ENCODE results near the gene FAM193A.
"Not testable (repeated sequence)": the region's sequence is repeated elsewhere in the genome, so short reads cannot be mapped to it uniquely, and the experiment has no call there.

Gene FAM193A

DNA sequence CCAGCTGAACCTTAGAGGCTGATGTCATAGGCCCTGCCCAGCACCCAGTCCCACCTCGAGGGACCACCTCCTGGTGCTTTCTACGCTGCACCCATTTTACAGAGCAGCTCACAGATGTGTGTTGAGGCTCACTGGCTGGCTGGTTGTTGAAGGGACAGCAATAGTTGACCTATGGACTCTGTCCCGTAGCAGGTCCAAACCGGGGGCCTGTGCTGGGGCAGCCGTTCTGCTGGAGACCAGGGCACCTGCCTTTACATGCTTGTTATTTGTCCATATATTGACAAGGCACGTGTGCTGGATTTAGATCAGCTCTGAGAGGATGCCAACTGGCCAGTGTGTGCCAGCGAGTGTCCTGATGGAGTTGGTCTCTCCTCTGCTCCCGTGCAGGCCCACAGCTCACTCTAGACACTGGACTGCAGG, 161.6 kb downstream of the FAM193A start:
- no peak for DNase-seq

DNA sequence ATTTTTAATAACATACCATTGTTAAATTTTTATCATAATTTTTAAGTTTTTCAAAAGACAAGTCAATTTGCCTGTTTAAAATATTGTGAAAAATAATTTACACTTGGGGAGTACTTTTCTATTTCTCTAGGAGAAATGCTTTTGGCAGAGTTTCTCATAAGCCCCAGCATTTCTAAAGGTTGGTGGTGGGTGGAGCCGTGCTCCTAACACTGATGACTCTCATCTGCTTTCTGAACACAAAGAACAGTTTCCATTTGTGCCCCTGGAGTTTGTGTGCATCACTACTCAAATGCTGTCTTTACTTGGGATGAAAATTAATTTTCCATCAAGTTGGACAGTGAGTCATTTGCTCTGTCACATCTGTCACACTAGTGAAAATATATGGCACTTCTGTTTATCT, 162.1 kb downstream of the FAM193A start:
- no peak for DNase-seq

DNA sequence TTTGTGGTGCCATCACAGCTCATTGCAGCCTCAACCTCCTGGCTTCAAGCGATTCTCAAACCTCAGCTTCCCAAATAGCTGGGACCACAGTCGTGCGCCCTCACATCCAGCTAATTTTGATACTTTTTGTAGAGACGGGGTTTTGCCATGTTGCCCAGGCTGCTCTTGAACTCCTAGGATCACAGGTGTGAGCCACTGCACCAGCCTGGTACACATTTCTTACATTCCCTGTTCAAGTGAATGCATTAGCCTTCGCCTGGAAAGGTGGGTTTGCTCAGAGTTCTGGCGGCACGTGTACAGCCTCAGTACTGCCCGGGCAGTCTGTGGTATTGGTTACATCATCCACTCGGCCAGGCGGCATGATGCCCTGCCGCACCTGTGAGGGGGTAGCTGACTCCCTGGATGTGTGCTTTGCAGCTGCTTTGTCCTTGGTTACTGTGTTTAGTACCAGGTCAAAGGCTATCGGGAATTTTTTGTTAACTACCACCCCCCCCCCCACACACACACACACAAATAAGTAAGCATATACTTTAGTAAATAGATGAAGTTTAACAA, 162.6 kb downstream of the FAM193A start:
- DNase-seq: no peak

DNA sequence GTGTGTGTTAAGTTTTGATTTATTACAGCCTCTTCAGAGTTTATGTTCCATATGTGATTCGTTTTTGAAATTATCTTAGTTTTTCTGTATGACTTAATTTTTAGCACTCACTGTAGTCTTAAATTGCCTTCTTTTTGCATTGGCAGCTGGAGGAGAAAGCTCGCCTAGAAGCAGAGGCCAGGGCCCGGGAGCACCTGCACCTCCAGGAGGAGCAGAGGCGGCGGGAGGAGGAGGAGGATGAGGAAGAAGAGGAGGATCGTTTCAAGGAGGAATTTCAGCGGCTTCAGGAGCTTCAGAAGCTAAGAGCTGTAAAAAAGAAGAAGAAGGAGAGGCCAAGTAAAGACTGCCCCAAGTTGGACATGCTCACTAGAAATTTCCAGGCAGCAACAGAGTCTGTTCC, 163.1 kb downstream of the FAM193A start:
- DNase-seq: no peak

DNA sequence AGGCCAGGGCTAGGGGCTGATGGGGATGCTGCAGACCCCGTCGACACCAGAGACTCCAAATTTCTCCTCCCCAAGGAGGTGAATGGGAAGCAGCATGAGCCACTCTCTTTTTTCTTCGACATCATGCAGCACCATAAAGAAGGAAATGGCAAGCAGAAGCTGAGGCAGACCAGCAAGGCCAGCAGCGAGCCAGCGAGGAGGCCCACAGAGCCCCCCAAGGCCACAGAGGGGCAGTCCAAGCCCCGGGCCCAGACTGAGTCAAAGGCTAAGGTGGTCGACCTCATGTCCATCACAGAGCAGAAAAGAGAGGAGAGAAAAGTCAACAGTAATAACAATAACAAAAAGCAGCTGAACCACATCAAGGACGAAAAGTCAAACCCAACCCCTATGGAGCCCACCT, 163.6 kb downstream of the FAM193A start:
- DNase-seq: no peak

DNA sequence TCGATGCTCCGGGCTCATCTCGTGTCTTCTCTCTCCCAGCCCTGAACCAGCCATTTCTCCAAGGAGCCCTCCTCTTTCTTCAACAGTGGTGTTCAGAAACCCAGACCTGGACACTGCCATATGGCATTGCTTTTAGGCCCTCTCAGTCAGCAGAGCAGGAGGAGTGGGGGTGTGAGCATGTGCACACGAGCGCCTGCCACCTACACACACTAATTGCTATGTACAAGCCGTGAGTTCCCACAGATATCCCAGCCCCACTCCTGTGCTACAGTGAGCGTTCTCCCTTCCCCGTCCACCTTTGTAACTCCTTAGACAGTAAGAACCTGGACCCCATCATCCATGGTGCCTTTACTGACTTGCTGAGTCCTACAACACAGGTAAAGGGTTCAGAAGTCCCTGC, 165.9 kb downstream of the FAM193A start:
- DNase-seq: no peak

DNA sequence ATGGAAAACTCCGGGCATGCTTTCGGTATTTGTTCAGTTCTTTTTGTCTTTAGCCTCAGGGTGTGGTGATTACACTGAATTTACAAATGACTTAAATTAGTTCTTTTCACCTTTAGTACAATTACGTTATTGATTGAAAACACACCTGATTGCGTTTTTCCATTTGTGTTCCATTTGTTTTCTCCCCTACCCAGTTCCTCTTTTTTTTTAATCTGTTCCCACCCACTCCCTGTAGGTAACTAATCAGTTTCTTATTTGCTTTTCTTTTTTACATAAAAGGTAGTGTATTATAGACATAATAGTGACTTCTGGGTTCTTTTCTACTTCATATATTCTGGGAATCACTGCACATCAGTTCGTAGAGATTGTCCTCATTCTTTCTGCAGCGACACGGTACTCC, 166.3 kb downstream of the FAM193A start:
- no peak for DNase-seq

DNA sequence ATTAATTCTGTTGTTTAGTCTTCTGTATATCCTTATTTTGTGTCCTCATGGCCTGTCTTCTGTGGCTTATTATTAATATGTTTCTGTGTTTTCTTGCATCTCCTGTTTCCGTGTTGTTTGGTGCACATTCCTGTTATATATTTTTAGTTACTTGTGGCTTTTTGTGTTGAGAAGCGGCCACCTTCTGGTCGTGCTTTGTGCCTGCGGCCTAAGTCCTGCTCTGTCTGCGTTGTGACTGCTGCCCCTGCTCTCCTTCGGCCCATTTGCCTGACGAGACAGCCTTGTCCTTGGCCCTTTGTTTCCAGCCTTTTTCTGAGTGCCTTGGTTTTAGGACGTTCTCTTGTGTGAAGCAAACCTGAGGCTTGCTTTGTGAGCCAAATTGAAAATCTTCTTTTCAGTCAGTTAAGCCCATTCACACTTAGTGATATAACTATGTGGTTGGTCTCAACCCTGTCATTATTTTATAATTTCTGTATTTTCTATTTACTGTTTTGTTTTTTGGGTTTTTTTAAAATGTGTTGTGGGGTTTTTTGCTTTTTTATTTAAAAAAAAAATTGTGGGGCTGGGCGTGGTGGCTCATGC, 175.9 kb downstream of the FAM193A start:
- no peak for DNase-seq

DNA sequence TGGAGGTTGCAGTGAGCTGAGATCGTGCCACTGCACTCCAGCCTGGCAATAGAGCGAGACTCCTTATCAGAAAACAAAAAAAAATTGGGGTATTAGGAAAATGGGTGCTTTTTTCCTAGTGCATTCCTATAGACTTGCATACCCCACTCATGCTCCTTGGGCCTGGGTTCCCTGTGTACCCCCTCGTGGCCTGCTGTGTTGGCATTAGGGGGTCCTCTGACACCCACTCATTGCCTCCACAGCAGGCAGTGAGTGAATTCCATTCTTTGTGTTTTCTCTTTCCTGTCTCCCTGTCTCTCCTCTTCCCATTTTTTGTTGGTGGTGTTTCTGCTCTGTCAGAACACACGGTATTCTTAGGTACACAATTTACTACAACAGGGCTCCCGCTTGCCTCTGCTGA, 176.9 kb downstream of the FAM193A start:
- DNase-seq: no peak

DNA sequence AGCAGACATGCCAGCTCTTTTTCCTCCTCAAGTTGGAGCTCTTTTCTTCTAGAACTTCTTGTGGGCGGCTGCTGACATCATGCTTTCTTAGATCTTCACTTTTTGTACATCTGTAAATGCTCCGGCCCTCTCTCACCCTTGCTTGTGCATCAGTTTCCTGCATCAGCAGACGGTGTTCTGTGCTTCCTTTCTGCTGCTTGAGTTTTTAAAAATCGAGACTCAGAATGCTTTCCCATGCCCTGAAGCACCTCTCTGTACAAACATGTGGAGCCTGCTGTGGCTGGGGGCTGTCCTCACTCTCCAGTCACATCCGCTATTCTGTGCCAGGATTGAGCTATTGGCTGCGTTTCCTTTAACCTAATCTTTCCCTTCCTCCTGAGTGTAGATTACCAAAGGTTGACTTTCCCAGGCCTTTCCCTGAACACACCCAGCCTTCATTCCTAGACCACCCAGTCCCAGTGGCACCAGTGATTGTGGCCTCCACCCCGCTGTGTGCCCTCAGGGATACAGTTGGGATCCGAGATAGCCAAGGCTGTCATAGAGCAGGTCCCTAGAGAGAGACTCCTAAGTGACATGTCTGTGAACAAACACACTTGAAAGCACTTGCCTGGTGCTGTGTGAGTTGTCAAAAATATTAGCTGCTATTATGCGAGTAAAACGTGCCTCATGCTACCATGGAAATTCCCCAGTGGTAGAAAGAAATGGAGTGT, 177.8 kb downstream of the FAM193A start:
- DNase-seq: no peak

DNA sequence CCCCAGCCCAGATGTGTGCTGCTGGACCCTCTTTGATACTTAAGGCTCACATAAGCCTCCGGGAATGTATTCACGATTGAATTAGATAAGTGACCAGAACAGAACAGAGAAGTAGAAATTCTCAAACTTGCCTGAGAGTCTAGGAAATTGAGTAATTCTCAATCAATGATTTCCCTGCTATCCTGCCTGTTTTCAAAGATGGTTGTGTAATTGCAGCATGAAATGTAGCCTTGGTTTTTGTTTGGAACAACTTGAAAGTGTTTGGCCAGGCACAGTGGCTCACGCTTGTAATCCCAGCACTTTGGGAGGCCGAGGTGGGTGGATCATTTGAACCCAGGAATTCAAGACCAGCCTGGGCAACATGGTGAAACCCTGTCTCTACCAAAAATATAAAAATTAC, 178.5 kb downstream of the FAM193A start:
- DNase-seq: no peak

DNA sequence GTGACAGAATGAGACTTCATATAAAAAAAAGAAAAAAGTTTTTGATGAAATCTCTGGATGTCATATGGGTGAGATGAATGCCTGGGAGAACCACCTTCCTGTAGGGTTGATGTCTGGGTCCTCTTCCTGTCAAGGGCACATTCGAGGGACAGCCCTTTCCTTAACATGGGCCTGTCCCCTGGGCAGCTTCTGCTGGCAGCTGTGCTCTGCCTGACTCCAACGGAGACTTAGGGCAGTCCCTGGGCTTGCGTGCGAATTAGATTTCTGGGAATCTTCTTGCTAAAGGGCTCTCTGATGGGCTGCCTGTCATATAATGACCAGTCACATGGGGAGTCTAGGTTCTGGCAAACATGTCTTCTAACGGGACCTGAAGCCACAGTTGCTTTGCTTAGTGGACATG, 179.0 kb downstream of the FAM193A start:
- no peak for DNase-seq

DNA sequence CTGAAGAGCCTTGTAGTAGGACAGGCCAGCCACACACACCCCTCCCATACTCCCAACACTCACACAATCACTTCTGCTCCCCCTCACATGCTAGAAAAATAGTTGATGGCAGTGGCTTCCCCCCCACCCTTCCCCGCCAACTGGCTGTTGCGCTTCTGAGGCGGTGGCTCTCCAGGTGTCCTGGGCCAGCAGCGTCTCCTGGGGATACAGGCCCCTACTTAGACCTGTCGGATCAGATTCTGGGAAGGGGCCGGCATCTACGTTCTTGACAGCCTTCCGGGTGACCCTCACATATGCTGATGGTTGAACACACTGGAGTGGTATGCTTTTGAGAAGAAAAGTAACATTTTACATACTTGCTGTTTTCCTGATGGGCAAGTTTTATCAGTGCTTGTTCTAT, 179.8 kb downstream of the FAM193A start:
- no peak for DNase-seq

DNA sequence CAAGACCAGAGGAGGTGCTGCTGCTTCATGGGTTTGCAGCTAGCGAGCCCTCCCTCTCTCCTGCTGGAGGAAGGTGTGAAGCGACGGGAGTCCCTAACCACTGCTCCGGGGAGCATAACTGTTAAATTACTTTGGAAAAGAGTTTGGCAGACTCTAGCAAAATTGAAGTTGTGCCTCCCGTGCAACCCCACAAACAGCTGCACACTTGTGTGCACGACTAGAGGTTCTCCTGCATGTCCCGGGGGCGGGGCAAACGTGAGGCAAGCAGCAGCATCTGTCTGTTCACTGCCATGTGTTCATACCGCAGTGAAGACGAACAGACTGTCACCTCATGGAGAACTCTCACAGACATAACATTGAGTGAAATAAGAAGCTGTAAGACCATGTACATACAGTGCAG, 185.1 kb downstream of the FAM193A start:
- DNase-seq: no peak

DNA sequence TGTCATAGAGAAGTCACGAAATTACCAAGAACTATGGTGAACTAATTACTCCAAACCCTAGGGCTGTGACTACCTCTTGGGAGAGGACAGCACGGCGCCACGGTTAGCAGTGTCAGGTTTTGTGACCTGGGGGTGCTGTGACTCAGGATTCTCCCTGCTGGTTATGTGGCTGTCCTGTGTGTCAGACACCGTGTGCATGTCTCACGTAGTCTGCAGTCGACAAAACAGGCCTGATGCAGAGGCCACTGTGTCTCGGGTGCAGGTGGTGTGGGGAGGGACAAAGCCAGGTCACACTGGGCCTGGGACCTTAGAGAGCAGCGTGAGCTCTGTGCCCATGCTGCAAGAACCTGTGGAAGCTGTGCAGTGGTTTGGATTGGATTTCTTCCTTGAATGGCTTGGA, 185.6 kb downstream of the FAM193A start:
- no peak for DNase-seq

DNA sequence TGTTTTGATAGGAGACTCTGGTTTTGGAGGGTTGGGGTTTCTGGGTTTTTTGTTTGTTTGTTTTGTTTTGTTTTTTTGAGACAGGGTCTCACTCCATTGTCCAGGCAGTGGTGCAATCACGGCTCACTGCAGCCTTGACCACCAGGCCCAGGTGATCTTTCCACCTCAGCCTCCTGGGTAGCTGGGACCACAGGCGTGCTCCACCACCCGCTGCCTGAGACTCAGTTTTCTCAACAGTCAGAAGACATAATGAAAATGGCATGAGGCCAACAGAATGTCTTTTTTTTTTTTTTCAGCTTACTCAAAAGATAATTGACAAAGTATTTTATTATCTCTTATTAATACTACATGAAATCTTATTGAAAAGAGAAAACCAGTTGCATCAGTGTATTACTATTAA, 187.3 kb downstream of the FAM193A start:
- no peak for DNase-seq

DNA sequence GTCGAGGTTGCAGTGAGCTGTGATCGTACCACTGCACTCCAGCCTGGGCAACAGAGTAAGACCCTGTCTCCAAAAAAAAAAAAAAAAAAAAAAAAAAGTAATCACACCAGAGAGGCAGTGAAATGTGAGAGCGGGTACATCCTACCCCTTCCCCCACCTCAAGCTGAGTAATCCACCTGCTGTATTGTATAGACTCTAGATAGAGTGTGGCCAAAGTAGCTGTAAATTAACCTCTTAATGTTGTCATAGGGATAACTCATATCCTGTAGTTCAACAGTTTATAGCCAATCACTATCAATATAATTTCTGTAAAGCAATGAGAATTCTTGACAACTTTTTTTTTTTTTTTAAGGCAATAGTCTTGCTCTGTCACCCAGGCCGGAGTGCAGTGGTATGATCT, 188.9 kb downstream of the FAM193A start:
- no peak for DNase-seq

DNA sequence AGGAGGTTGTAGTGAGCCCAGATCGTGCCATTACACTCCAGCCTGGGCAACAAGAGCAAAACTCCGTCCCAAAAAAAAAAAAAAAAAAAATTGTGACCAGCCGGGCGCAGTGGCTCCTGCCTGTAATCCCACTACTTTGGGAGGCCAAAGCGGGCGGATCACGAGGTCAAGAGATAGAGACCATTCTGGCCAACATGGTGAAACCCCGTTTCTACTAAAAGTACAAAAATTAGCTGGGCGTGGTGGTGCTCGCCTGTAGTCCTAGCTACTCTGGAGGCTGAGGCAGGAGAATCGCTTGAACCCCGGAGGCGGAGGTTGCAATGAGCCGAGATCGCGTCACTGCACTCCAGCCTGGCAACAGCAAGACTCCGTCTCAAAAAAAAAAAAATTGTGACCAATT, 190.4 kb downstream of the FAM193A start:
- not testable (repeated sequence) for DNase-seq

DNA sequence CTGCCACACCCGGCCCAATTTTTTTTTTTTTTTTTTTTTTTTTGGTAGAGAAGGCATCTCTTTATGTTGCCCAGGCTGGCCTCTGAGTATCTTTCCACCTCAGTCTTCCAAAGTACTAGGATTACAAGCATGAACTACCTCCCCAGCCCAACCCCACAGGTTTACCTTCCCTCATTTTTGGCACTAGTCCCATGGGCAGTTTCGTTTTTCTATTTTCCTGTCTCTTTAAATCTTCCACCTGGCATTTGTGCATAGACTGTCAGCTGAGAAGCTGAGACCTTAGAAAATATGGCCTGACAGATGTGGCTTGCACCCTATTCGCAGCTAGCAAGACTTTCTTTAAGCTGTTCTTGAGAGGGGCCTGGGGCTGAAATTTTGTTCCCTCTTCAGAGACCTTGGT, 191.8 kb downstream of the FAM193A start:
- DNase-seq: no peak

DNA sequence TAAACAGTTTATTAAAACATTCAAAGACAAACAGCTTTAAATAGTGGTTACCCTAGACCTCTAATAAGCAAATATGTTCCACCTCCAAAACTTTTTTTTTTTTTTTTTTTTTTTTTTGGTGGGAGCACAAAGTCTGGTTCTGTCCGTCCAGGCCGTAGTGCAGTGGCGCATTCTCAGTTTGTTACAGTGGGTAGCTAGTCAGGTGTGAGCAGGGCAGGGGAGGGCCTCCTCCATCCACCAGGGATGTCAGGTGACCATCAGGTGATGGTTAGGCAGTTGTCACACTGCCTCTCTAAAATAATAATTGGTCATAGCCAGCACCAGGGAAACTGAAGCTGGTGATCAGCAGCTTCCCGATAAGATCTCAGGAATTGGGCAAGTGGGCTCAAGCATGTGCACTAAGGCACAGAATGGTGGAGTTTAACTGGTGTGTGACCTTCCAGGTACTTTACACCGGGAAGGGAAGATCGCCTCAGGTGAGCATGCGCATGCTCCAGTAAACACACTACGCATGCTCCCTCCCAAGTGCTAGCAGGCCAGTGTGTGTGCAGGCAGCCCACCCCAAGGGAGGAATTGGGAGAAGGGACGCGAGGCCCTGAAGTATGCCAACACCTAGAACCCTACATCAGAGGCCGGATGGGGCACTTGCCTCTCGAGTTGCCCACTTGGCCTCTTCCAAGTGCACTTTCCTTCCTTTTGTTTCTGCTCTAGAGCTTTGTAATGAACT, 192.5 kb downstream of the FAM193A start:
- no peak for DNase-seq

DNA sequence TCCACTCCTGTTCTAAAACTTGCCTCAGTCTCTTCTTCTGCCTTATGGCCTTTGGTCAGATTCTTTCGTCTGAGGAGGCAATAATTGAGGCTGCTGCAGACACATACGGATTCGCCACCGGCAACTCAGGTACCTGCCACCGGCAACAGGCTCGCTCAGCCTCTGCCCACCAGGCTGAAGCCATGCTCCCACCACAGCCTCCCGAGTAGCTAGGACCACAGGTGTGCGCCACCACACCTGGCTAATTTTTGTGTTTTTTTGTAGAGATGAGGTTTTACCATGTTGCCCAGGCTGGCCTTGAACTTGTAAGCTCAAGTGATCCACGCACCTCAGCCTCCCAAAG, 193.1 kb downstream of the FAM193A start:
- no peak for DNase-seq

DNA sequence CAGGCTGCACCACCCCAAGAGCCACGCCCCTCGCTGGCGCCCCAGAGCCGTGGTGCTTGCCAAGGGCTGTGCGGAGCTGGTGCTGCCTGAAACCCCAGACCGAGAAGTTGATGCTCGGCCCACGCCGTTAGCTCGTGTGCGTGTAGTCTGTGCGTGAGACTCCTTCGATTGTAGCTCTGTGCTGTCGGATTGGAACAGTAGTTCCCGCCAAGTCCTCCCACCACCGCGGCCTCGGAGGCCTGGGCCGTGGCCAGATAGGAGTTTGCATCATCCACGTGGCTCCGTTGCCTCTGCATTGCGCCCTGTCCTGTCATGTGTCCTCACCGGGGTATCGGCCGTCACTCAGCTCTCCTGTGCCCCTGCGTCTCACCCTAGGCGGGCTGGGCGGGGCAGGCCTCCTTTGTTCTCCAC, 195.5 kb downstream of the FAM193A start:
- no peak for DNase-seq

DNA sequence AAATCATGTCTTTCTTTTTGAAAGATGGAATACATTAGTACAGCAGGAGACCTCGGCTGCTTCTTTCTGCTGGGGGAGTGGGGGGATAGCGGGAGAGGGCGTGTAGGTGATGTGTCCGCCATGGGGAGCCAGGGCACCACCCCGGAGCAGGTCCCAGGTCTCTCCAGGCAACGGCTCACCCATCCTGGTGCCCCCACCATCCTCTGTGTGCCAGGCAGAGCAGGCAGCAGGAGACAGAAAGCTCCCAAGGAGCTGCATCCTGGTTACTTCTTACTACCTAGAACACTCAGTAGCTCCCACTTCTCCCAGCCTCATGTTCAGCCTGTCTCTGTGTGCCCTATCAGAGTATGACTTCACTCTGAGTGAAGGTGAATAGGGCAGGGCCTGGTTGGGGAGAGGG, 196.1 kb downstream of the FAM193A start:
- no peak for DNase-seq

Data from NCI-H226 (cell line).